HepG2 (cell line): Measurements from ENCODE around the gene MEMO1. TPM values are rescaled to one million over a fixed set of nuclear protein-coding genes. Genes with fewer than 3 reads are reported as not detected.

Source experiments
- FOXO1 ChIP-seq: sonication (generic); formaldehyde crosslinking; IDR thresholded peaks from 2 replicates; pipeline ENCODE4 v1.4.0; 2020; ENCODE audit warnings: missing genetic modification reagents
- GRHL1 ChIP-seq: sonication (generic); formaldehyde crosslinking; conservative IDR thresholded peaks from 2 replicates; pipeline ENCODE4 v1.8.0; 2022; ENCODE audit warnings: missing genetic modification reagents
- JUNB ChIP-seq: sonication (generic); formaldehyde crosslinking; IDR thresholded peaks from 2 replicates; pipeline ENCODE4 v1.8.0; 2022; ENCODE audit warnings: missing genetic modification reagents, mild to moderate bottlenecking, borderline replicate concordance
- KAT8 ChIP-seq: IDR thresholded peaks from 2 replicates; pipeline ENCODE4 v1.6.1; 2016; ENCODE audit warnings: missing genetic modification reagents, missing compliant biosample characterization
- MAF1 ChIP-seq: sonication (generic); formaldehyde crosslinking; IDR thresholded peaks from 2 replicates; pipeline ENCODE4 v1.5.0; 2020; ENCODE audit warnings: missing genetic modification reagents, borderline replicate concordance
- MEIS2 ChIP-seq: sonication (generic); formaldehyde crosslinking; IDR thresholded peaks from 2 replicates; pipeline ENCODE4 v1.9.0; 2021; ENCODE audit warnings: mild to moderate bottlenecking, missing genetic modification reagents
- MIER3 ChIP-seq: IDR thresholded peaks from 2 replicates; pipeline ENCODE4 v1.6.1; 2016; ENCODE audit warnings: missing compliant biosample characterization, borderline replicate concordance
- ZBTB44 ChIP-seq: sonication (generic); formaldehyde crosslinking; IDR thresholded peaks from 2 replicates; pipeline ENCODE4 v1.4.0; 2020; ENCODE audit warnings: missing genetic modification reagents
- ZFYVE20 ChIP-seq: sonication (generic); formaldehyde crosslinking; IDR thresholded peaks from 2 replicates; pipeline ENCODE4 v1.8.0; 2023; ENCODE audit warnings: low read depth, mild to moderate bottlenecking, moderate library complexity, missing genetic modification reagents, borderline replicate concordance
- ZNF274 ChIP-seq: sonication (generic); formaldehyde crosslinking; IDR thresholded peaks from 2 replicates; pipeline ENCODE4 v1.5.1; 2020; ENCODE audit warnings: mild to moderate bottlenecking, missing genetic modification reagents
- ZNF382 ChIP-seq: sonication (generic); formaldehyde crosslinking; IDR thresholded peaks from 2 replicates; pipeline ENCODE4 v1.5.0; 2020; ENCODE audit warnings: missing genetic modification reagents, mild to moderate bottlenecking, borderline replicate concordance
- ZNF441 ChIP-seq: sonication (generic); formaldehyde crosslinking; IDR thresholded peaks from 2 replicates; pipeline ENCODE4 v1.7.0; 2021; ENCODE audit warnings: missing genetic modification reagents, borderline replicate concordance
- ZNF605 ChIP-seq: sonication (generic); formaldehyde crosslinking; IDR thresholded peaks from 2 replicates; pipeline ENCODE4 v1.8.0; 2022; ENCODE audit warnings: mild to moderate bottlenecking, missing genetic modification reagents
- polyA plus RNA-seq, 8 experiments: library from polyadenylated mRNA; depleted of rRNA in 3 of 8; stranded (reverse) in 7 of 8; unstranded in 1 of 8; fragments of >200 nt; fragmentation: Illumina TruSeq in 4 of 8; extraction: Trizol in 4 of 8; gene quantifications; 2 replicates each; pipeline versions ENCODE4 v1.2.1 to v1.2.3, GENCODE V29; 2011 to 2016; ENCODE audit warnings: low read depth in 4 of 8, missing spikeins in 1 of 8, mixed read lengths in 1 of 8; ENCODE audit not compliant: insufficient read depth in 1 of 8
- total RNA-seq, 5 experiments: library from RNA; depleted of rRNA; stranded (reverse); fragments of >200 nt; fragmentation: Illumina TruSeq; extraction: Trizol; gene quantifications; 2 replicates each; pipeline ENCODE4 v1.2.3, GENCODE V29; 2016; ENCODE audit warnings: low read depth in 1 of 5
- TF ChIP-seq, protein P1 (sequence below): sonication (generic); formaldehyde crosslinking; IDR thresholded peaks from 2 replicates; pipeline ENCODE4 v1.4.0; 2020; ENCODE audit warnings: missing genetic modification reagents, borderline replicate concordance
- TF ChIP-seq, protein P2 (sequence below): sonication (generic); formaldehyde crosslinking; IDR thresholded peaks from 2 replicates; pipeline ENCODE4 v1.5.1; 2020; ENCODE audit warnings: mild to moderate bottlenecking, missing genetic modification reagents, borderline replicate concordance

The MEMO1 gene
- total and polyA plus RNA-seq, 2 of the 13 experiments (the other 11 are each of a cell fraction or from before 2014, with no cell fraction given), result 69.8 to 81.6 TPM

DNA sequence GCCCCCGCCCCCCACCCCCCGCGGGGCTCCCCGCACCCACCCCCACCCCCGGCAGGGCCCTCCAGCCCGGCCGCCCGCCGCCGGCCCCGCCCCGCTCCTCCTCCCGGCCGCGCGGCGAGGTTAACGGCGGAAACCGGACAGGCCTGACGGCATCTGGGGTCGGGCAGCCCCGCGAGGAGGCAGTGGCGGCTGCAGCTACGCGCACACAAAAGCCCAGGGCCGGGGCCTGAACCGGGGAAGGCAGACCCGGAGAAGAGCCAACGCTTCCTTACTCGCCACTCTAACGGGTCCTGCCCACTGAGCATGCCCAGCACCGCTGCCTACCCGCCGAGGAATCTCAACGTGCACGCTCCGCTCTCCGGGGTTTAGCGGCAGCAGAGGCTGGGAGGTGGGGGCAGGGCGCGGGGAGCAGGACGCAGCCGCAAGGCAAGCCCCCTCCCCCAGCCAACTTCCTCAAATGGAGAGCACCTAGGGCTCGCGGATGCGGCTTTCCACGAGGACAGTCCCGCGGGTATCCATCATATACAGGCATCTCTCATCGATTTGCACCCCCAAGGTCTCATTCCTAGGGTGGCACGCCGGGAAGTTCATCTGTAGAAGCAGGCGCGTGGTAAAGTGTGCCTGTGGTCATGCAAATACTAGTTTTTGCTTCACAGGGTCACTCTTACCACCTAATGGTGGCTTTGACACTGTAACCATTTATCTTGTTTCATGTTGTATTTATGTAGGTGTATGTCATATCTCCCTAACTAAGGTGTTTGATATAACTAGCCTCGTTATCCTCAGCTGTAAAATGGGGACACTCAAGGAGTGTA is at the start of gene MEMO1 (continued):
- no peak for TF ChIP-seq JUNB (CRISPR knock-in tag)
- TF ChIP-seq FOXO1, result peak; percentile 90
- TF ChIP-seq ZFYVE20 (CRISPR knock-in tag), result 0 out of 2 replicates have a peak, but pooled peaks have one; percentile 83
- TF ChIP-seq ZNF605 (CRISPR knock-in tag), result peak; percentile 97
- TF ChIP-seq, protein P1, sequence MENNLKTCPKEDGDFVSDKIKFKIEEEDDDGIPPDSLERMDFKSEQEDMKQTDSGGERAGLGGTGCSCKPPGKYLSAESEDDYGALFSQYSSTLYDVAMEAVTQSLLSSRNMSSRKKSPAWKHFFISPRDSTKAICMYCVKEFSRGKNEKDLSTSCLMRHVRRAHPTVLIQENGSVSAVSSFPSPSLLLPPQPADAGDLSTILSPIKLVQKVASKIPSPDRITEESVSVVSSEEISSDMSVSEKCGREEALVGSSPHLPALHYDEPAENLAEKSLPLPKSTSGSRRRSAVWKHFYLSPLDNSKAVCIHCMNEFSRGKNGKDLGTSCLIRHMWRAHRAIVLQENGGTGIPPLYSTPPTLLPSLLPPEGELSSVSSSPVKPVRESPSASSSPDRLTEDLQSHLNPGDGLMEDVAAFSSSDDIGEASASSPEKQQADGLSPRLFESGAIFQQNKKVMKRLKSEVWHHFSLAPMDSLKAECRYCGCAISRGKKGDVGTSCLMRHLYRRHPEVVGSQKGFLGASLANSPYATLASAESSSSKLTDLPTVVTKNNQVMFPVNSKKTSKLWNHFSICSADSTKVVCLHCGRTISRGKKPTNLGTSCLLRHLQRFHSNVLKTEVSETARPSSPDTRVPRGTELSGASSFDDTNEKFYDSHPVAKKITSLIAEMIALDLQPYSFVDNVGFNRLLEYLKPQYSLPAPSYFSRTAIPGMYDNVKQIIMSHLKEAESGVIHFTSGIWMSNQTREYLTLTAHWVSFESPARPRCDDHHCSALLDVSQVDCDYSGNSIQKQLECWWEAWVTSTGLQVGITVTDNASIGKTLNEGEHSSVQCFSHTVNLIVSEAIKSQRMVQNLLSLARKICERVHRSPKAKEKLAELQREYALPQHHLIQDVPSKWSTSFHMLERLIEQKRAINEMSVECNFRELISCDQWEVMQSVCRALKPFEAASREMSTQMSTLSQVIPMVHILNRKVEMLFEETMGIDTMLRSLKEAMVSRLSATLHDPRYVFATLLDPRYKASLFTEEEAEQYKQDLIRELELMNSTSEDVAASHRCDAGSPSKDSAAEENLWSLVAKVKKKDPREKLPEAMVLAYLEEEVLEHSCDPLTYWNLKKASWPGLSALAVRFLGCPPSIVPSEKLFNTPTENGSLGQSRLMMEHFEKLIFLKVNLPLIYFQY (CRISPR knock-in tag), result peak; percentile 79; the same call in 1 of the 2 replicates
- TF ChIP-seq ZNF274, result peak; percentile 89; the same call in 1 of the 2 replicates
- peak; percentile 90 for TF ChIP-seq KAT8 (CRISPR knock-in tag)
- peak; percentile 98 for TF ChIP-seq MEIS2 (CRISPR knock-in tag)
- TF ChIP-seq, protein P2, sequence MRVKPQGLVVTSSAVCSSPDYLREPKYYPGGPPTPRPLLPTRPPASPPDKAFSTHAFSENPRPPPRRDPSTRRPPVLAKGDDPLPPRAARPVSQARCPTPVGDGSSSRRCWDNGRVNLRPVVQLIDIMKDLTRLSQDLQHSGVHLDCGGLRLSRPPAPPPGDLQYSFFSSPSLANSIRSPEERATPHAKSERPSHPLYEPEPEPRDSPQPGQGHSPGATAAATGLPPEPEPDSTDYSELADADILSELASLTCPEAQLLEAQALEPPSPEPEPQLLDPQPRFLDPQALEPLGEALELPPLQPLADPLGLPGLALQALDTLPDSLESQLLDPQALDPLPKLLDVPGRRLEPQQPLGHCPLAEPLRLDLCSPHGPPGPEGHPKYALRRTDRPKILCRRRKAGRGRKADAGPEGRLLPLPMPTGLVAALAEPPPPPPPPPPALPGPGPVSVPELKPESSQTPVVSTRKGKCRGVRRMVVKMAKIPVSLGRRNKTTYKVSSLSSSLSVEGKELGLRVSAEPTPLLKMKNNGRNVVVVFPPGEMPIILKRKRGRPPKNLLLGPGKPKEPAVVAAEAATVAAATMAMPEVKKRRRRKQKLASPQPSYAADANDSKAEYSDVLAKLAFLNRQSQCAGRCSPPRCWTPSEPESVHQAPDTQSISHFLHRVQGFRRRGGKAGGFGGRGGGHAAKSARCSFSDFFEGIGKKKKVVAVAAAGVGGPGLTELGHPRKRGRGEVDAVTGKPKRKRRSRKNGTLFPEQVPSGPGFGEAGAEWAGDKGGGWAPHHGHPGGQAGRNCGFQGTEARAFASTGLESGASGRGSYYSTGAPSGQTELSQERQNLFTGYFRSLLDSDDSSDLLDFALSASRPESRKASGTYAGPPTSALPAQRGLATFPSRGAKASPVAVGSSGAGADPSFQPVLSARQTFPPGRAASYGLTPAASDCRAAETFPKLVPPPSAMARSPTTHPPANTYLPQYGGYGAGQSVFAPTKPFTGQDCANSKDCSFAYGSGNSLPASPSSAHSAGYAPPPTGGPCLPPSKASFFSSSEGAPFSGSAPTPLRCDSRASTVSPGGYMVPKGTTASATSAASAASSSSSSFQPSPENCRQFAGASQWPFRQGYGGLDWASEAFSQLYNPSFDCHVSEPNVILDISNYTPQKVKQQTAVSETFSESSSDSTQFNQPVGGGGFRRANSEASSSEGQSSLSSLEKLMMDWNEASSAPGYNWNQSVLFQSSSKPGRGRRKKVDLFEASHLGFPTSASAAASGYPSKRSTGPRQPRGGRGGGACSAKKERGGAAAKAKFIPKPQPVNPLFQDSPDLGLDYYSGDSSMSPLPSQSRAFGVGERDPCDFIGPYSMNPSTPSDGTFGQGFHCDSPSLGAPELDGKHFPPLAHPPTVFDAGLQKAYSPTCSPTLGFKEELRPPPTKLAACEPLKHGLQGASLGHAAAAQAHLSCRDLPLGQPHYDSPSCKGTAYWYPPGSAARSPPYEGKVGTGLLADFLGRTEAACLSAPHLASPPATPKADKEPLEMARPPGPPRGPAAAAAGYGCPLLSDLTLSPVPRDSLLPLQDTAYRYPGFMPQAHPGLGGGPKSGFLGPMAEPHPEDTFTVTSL, result no peak
- no peak for TF ChIP-seq ZNF382 (CRISPR knock-in tag)
- peak; percentile 73; the same call in 1 of the 2 replicates for TF ChIP-seq ZNF441 (CRISPR knock-in tag)
- peak; percentile 93; the same call in 1 of the 2 replicates for TF ChIP-seq MIER3 (CRISPR knock-in tag)
- TF ChIP-seq GRHL1 (CRISPR knock-in tag), result no peak
- peak; percentile 92; the same call in 1 of the 2 replicates for TF ChIP-seq ZBTB44 (CRISPR knock-in tag)
- peak; percentile 90; the same call in 1 of the 2 replicates for TF ChIP-seq MAF1
